Neural crest cell (in vitro differentiated cells): ENCODE measurements around the gene IPCEF1. TPM values are rescaled to one million over a fixed set of nuclear protein-coding genes. Genes with fewer than 3 reads are reported as not detected.

ENCODE experiments used
- DNase-seq: peaks from one replicate; pipeline ENCODE4 v3.0.0; 2021; ENCODE audit warnings: low read depth, mixed read lengths, low spot score
- H3K27ac Mint-ChIP-seq: one replicate; pipeline ENCODE4 v1.8.0; 2021; ENCODE audit warnings: mild to moderate bottlenecking, mixed read lengths; ENCODE audit not compliant: unreplicated experiment
- H3K27me3 Mint-ChIP-seq: 2 replicates; pipeline ENCODE4 v1.8.0; 2021; ENCODE audit warnings: low read depth, mild to moderate bottlenecking, mixed read lengths
- H3K36me3 Mint-ChIP-seq: 2 replicates; pipeline ENCODE4 v1.8.0; 2021; ENCODE audit warnings: low read depth, mild to moderate bottlenecking, mixed read lengths
- H3K4me1 Mint-ChIP-seq: 2 replicates; pipeline ENCODE4 v1.8.0; 2021; ENCODE audit warnings: mixed read lengths
- H3K4me3 Mint-ChIP-seq: one replicate; pipeline ENCODE4 v1.8.0; 2021; ENCODE audit warnings: mild to moderate bottlenecking, mixed read lengths
- H3K9me3 Mint-ChIP-seq: 2 replicates; pipeline ENCODE4 v1.8.0; 2021; ENCODE audit warnings: mixed read lengths
- total RNA-seq: library from RNA; stranded (reverse); gene quantifications from 2 replicates; pipeline ENCODE4 v1.2.1, GENCODE V29; 2021
- TF ChIP-seq, protein P1 (sequence below): fragments of 200-600 bp; sonication (generic); conservative IDR thresholded peaks from 2 replicates; pipeline ENCODE4 v1.5.0; 2021; ENCODE audit warnings: antibody characterized with exemption, mild to moderate bottlenecking

IPCEF1 gene
- total RNA-seq, 1 donor from 2014 or later, result 0.28 TPM

DNA sequence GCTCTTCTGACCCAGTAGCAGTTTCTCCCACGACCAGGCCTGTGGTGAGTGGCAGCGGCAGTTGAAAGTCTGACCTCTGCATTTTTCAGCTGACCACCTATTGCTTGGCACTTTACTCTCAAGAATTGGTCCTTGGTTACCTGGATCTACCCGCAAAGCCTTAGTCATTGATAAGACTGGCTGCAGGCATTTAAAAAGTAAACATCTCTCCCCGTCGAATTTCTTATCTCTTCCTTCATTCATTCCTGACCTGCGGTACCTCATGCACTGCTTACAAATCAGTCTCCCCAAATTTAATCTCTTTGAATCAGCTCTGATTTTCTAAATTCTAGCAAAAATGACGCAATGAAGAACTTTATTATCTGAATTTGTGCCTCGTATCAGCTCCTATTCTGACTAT, 26.1 kb upstream of the IPCEF1 start:
- Mint-ChIP-seq H3K27ac (no peak overlapping the region), H3K9me3 (no peaks in the 10 kb centered on the region), H3K4me3 (no peak overlapping the region), H3K36me3 (no peaks in the 10 kb centered on the region), H3K27me3 (no peaks in the 10 kb centered on the region), H3K4me1 (peaks cover 17% of the 10 kb centered on the region)
- no peak for DNase-seq
- TF ChIP-seq, protein P1, sequence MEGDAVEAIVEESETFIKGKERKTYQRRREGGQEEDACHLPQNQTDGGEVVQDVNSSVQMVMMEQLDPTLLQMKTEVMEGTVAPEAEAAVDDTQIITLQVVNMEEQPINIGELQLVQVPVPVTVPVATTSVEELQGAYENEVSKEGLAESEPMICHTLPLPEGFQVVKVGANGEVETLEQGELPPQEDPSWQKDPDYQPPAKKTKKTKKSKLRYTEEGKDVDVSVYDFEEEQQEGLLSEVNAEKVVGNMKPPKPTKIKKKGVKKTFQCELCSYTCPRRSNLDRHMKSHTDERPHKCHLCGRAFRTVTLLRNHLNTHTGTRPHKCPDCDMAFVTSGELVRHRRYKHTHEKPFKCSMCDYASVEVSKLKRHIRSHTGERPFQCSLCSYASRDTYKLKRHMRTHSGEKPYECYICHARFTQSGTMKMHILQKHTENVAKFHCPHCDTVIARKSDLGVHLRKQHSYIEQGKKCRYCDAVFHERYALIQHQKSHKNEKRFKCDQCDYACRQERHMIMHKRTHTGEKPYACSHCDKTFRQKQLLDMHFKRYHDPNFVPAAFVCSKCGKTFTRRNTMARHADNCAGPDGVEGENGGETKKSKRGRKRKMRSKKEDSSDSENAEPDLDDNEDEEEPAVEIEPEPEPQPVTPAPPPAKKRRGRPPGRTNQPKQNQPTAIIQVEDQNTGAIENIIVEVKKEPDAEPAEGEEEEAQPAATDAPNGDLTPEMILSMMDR, result no peak

DNA sequence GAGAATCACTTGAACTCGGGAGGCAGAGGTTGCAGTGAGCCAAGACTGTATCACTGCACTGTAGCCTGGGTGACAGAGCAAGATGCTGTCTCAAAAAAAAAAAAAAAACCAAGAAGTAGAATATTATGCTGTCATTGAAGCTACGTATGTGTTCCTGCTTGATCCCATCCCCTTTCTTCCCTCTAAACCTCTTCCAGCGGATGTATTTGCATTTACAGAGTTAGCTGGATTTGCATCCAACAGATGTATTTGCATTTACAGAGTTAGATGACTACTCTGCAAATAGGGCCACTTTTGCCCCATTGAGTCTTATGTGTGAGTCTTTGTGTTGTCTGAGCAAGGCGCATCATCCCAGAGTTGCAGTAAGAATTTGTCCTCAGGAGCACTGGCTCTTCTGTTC, 24.9 kb upstream of the IPCEF1 start:
- H3K4me3 Mint-ChIP-seq, result no peak overlapping the region
- no peak overlapping the region for H3K27ac Mint-ChIP-seq
- H3K4me1 Mint-ChIP-seq, result peaks cover 17% of the 10 kb centered on the region
- TF ChIP-seq, protein P1, result no peak
- no peaks in the 10 kb centered on the region for H3K36me3 Mint-ChIP-seq
- H3K27me3 Mint-ChIP-seq, result no peaks in the 10 kb centered on the region
- DNase-seq, result no peak
- H3K9me3 Mint-ChIP-seq, result no peaks in the 10 kb centered on the region

DNA sequence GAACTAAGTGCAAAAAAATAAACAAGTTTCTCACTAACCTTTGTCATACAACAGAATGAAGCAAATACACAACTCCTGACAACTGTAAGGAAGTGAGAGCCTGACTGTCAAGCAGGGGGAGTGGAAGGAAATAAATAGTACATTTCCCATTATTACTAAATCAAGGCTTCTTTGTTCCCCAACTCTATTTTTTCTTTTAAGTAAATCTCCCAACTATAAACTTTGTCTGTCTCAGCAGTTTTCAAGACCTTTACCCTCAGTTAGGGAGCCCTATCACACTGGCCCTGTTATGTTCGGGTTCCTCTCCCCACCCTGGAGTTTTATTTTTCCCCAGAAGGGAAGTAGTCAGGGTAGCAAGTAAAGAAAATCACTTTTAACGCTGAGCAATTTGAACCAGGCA, 24.1 kb upstream of the IPCEF1 start:
- Mint-ChIP-seq H3K36me3 (no peaks in the 10 kb centered on the region), H3K9me3 (no peaks in the 10 kb centered on the region), H3K27ac (no peak overlapping the region), H3K4me1 (peaks cover 17% of the 10 kb centered on the region), H3K4me3 (no peak overlapping the region), H3K27me3 (no peaks in the 10 kb centered on the region)
- TF ChIP-seq, protein P1, result no peak
- DNase-seq, result no peak

DNA sequence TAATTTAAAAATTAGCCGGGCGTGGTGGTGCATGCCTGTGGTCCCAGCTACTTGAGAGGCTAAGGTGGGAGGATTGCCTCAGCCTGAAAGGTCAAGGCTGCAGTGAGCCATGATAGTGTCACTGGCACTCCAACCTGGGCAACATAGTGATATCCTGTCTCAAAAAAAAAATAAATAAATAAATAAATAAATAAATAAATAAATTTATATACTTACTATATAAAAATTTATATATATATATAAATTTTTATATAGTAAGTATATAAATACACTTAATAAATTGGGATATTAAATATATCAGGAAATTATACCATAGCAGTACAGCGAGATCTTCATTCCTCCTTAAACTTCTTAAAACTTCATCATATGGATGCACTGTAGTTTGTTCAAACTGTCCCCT, 23.0 kb upstream of the IPCEF1 start:
- Mint-ChIP-seq H3K4me1 (peaks cover 17% of the 10 kb centered on the region), H3K36me3 (no peaks in the 10 kb centered on the region), H3K9me3 (no peaks in the 10 kb centered on the region), H3K27me3 (no peaks in the 10 kb centered on the region), H3K4me3 (no peak overlapping the region), H3K27ac (no peak overlapping the region)
- no peak for DNase-seq
- TF ChIP-seq, protein P1, result no peak

DNA sequence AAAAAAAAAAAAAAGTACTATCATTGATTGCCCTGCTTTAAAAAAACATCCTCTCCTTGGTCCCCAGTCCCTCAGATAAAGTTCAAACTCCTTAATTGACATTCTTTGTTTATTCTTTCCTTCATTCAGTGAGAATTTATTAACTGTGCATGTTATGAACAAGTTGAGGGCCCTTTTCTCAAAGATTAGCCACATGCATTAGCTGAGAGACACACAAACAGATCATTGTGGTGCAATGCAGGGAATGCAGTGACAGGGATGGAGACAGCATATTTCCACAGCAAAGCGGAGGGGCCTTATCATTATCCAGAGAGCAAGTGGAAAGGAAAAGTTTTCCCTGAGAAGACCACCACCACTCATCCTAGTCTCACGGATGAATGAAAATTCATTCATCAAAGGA, 21.9 kb upstream of the IPCEF1 start:
- peaks cover 17% of the 10 kb centered on the region for H3K4me1 Mint-ChIP-seq
- TF ChIP-seq, protein P1, result no peak
- H3K4me3 Mint-ChIP-seq, result no peak overlapping the region
- no peak for DNase-seq
- H3K27ac Mint-ChIP-seq, result no peak overlapping the region
- no peaks in the 10 kb centered on the region for H3K27me3 Mint-ChIP-seq
- no peaks in the 10 kb centered on the region for H3K9me3 Mint-ChIP-seq
- H3K36me3 Mint-ChIP-seq, result no peaks in the 10 kb centered on the region

DNA sequence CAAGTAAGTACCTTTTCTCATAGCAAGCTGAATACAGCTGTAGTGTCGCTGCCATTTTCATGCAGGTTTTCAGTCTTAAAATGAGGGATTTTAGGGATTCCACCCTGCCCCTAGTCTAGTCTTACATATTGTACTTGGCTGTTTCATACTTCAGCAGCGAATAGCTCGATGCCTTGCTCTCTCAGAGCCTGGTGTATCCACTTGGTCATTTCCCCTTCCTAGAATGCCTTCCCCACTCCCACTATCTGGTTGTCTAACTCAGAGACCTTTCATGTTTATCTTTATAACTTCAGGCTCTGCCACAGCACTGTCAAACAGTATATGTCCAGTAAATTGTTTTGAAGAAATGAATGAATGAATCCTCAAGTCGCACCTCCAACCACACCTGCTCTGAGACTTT, 21.1 kb upstream of the IPCEF1 start:
- peaks cover 17% of the 10 kb centered on the region for H3K4me1 Mint-ChIP-seq
- TF ChIP-seq, protein P1, result no peak
- no peak overlapping the region for H3K27ac Mint-ChIP-seq
- no peak overlapping the region for H3K4me3 Mint-ChIP-seq
- H3K9me3 Mint-ChIP-seq, result no peaks in the 10 kb centered on the region
- no peaks in the 10 kb centered on the region for H3K36me3 Mint-ChIP-seq
- DNase-seq, result no peak
- no peaks in the 10 kb centered on the region for H3K27me3 Mint-ChIP-seq
